ENCODE results near the gene MIS12. TPM values are rescaled to one million over a fixed set of nuclear protein-coding genes. Genes with fewer than 3 reads are reported as not detected.

Gene MIS12
- total and polyA plus RNA-seq, 2 of the 13 experiments (the other 11 are each of a cell fraction or from before 2014, with no cell fraction given): 13.4 to 28.0 TPM

DNA sequence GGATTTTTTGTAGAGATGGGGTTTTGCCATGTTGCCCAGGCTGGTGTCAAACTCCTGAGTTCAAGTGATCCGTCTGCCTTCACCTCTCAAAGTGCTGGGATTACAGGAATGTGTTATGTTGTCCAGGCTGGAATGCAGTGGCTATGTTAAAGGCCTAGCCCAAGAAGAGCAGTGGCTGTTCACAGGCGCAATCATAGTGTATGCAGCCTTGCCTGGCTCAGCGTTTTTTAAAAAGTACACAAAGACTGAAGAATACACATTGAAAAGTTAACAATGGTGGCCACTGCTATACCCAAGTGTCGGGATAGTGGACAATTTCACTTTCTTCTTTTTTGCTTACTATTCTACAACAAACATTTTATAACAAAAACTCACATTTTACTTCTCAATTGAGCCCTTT lies 7.4 kb upstream of the MIS12 start:
- Histone ChIP-seq H3K9me3 (ENCODE audit: low read length) (no peaks in the 10 kb centered on the region), H3K4me3 (replicated peaks in 1 of 3; ENCODE audit: insufficient read depth in 1 of 3, low read depth in 2 of 3, low read length in 3 of 3) (no peak overlapping the region), H4K20me1 (ENCODE audit: insufficient read depth, low read length) (no peaks in the 10 kb centered on the region), H3K27me3 (ENCODE audit: control insufficient read depth in 1 of 2, insufficient read depth in 2 of 2, low read length in 2 of 2) (no peaks in the 10 kb centered on the region; a peak in 1 of 5 replicates), H3K36me3 (replicated peaks in 1 of 2; ENCODE audit: control insufficient read depth in 1 of 2, insufficient read depth in 2 of 2, low read length in 2 of 2) (peaks cover 24 to 84% of the 10 kb centered on the region in 2 experiments), H3K27ac (ENCODE audit: extremely low read length, insufficient read depth, low read length) (no peak overlapping the region), H2AFZ (ENCODE audit: low read length) (no peak overlapping the region), H3K4me1 (ENCODE audit: insufficient read depth, low read length) (peaks cover 7% of the 10 kb centered on the region), H3K4me2 (ENCODE audit: low read depth, low read length) (no peak overlapping the region), H3K9ac (ENCODE audit: insufficient read depth, low read depth, low read length) (no peak overlapping the region), H3K79me2 (ENCODE audit: insufficient read depth, low read length) (peaks cover 23% of the 10 kb centered on the region)
- FAIRE-seq (no peak), ATAC-seq (no peak), DNase-seq (ENCODE audit: low spot score) (no peak)
- no TSS peak for BruUV-seq (replicated peaks)
- 98% methylated on average over 4 of the region's 4 CpGs for WGBS (ENCODE audit: low lambda C conversion rate)
- in situ Hi-C loops (cut with HindIII; ENCODE audit: extremely low pct_ligation_motif_present, low pct_unique_long_range_greater_than_20kb) (no loop called here), intact Hi-C loops (cut with micrococcal nuclease; ENCODE audit: unreplicated experiment) (no loop called here)
- TF ChIP-seq MEF2D (CRISPR knock-in tag; IDR thresholded peaks at IDR 0.05) (no peak), IKZF1 (IDR thresholded peaks at IDR 0.05) (no peak), PAWR (CRISPR knock-in tag; IDR thresholded peaks at IDR 0.05; ENCODE audit: borderline replicate concordance) (no peak), ZFP36 (IDR thresholded peaks at IDR 0.05; ENCODE audit: borderline replicate concordance, low read depth, low read length, partially characterized antibody) (no peak), CBFB (CRISPR knock-in tag; IDR thresholded peaks at IDR 0.05) (no peak), MATR3 (CRISPR knock-in tag; IDR thresholded peaks at IDR 0.05) (no peak), RORA (CRISPR knock-in tag; IDR thresholded peaks at IDR 0.05) (no peak), RFXANK (CRISPR knock-in tag; IDR thresholded peaks at IDR 0.05) (no peak)
- ChIA-PET POLR2A (no interaction called here), CTCF (ENCODE audit: low intra/inter-chr PET ratio, low total read pairs) (no interaction called here)

DNA sequence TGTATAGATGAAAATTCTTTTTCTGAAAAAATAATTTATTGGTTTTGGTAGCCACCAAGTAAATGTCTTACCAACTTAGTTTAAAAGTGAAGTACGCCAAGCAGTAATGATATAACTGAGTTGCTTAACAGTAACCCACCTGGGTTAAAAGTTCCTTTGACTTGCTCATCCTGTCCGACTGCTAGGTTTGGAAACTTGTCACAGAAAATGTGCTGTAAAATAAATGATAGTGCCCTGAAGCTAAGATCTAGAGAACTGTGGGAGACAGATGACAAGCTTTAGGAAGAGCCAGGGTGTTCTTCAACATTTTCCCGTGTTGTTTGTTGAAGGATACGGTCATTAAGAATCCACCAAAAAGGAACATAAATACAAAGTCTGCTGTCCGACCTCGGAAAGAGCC lies 5.4 kb upstream of the MIS12 start:
- peaks cover 20 to 74% of the 10 kb centered on the region in 2 experiments for H3K36me3 ChIP-seq (replicated peaks in 1 of 2; ENCODE audit: control insufficient read depth in 1 of 2, insufficient read depth in 2 of 2, low read length in 2 of 2)
- no peak overlapping the region for H3K4me3 ChIP-seq (replicated peaks in 1 of 3; ENCODE audit: insufficient read depth in 1 of 3, low read depth in 2 of 3, low read length in 3 of 3)
- H3K4me1 ChIP-seq (ENCODE audit: insufficient read depth, low read length): peaks cover 20% of the 10 kb centered on the region
- WGBS (ENCODE audit: low lambda C conversion rate): 96% methylated on average over 6 of the region's 6 CpGs
- DNase-seq (ENCODE audit: low spot score): no peak
- intact Hi-C loops (cut with micrococcal nuclease; ENCODE audit: unreplicated experiment) (no loop called here), in situ Hi-C loops (cut with HindIII; ENCODE audit: extremely low pct_ligation_motif_present, low pct_unique_long_range_greater_than_20kb) (no loop called here)
- POLR2A ChIA-PET: no interaction called here
- CTCF ChIA-PET (ENCODE audit: low intra/inter-chr PET ratio, low total read pairs): no interaction called here
- H4K20me1 ChIP-seq (ENCODE audit: insufficient read depth, low read length): no peaks in the 10 kb centered on the region
- H3K9me3 ChIP-seq (ENCODE audit: low read length): no peaks in the 10 kb centered on the region
- no peak overlapping the region for H3K9ac ChIP-seq (ENCODE audit: insufficient read depth, low read depth, low read length)
- no peak overlapping the region for H3K4me2 ChIP-seq (ENCODE audit: low read depth, low read length)
- no peak for FAIRE-seq
- no peaks in the 10 kb centered on the region; a peak in 1 of 5 replicates for H3K27me3 ChIP-seq (ENCODE audit: control insufficient read depth in 1 of 2, insufficient read depth in 2 of 2, low read length in 2 of 2)
- BruUV-seq (replicated peaks): no TSS peak
- no peak overlapping the region for H3K27ac ChIP-seq (ENCODE audit: extremely low read length, insufficient read depth, low read length)
- no peak overlapping the region for H2AFZ ChIP-seq (ENCODE audit: low read length)
- ATAC-seq: no peak
- H3K79me2 ChIP-seq (ENCODE audit: insufficient read depth, low read length): peaks cover 41% of the 10 kb centered on the region
- TF ChIP-seq, protein P1, sequence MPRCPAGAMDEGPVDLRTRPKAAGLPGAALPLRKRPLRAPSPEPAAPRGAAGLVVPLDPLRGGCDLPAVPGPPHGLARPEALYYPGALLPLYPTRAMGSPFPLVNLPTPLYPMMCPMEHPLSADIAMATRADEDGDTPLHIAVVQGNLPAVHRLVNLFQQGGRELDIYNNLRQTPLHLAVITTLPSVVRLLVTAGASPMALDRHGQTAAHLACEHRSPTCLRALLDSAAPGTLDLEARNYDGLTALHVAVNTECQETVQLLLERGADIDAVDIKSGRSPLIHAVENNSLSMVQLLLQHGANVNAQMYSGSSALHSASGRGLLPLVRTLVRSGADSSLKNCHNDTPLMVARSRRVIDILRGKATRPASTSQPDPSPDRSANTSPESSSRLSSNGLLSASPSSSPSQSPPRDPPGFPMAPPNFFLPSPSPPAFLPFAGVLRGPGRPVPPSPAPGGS (CRISPR knock-in tag; IDR thresholded peaks at IDR 0.05): no peak
- TF ChIP-seq CBX5 (CRISPR knock-in tag; IDR thresholded peaks at IDR 0.05; ENCODE audit: borderline replicate concordance) (no peak), DR1 (CRISPR knock-in tag; IDR thresholded peaks at IDR 0.05) (no peak), ZSCAN29 (CRISPR knock-in tag; conservative IDR thresholded peaks at IDR 0.05) (no peak), ZNF17 (CRISPR knock-in tag; IDR thresholded peaks at IDR 0.05) (no peak), NR1H2 (CRISPR knock-in tag; IDR thresholded peaks at IDR 0.05; ENCODE audit: borderline replicate concordance, low read depth) (no peak), ZNF451 (CRISPR knock-in tag; IDR thresholded peaks at IDR 0.05) (no peak), BORCS8-MEF2B (CRISPR knock-in tag; IDR thresholded peaks at IDR 0.05) (no peak)
- TF ChIP-seq, protein P2, sequence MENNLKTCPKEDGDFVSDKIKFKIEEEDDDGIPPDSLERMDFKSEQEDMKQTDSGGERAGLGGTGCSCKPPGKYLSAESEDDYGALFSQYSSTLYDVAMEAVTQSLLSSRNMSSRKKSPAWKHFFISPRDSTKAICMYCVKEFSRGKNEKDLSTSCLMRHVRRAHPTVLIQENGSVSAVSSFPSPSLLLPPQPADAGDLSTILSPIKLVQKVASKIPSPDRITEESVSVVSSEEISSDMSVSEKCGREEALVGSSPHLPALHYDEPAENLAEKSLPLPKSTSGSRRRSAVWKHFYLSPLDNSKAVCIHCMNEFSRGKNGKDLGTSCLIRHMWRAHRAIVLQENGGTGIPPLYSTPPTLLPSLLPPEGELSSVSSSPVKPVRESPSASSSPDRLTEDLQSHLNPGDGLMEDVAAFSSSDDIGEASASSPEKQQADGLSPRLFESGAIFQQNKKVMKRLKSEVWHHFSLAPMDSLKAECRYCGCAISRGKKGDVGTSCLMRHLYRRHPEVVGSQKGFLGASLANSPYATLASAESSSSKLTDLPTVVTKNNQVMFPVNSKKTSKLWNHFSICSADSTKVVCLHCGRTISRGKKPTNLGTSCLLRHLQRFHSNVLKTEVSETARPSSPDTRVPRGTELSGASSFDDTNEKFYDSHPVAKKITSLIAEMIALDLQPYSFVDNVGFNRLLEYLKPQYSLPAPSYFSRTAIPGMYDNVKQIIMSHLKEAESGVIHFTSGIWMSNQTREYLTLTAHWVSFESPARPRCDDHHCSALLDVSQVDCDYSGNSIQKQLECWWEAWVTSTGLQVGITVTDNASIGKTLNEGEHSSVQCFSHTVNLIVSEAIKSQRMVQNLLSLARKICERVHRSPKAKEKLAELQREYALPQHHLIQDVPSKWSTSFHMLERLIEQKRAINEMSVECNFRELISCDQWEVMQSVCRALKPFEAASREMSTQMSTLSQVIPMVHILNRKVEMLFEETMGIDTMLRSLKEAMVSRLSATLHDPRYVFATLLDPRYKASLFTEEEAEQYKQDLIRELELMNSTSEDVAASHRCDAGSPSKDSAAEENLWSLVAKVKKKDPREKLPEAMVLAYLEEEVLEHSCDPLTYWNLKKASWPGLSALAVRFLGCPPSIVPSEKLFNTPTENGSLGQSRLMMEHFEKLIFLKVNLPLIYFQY (CRISPR knock-in tag; IDR thresholded peaks at IDR 0.05; ENCODE audit: borderline replicate concordance): no peak

Data from HepG2 (cell line).